ENCODE measurements around the gene KRT86.

The KRT86 gene

GRCh38 chr12:52291267-52291935, 17.0 kb downstream of the KRT86 start, which contains the start of gene KRT81:
Gene KRT81 (minus strand): TSS chr12:52291534. CDS start chr12:52291465, 69 bp downstream.
- ChIA-PET POLR2A (ENCODE audit: low non-redundant PET) (no interaction called here), CTCF (no interaction called here)
- no peak for DNase-seq (ENCODE audit: low spot score)
- H3K27ac ChIP-seq = no peak within 1 kb of the TSS
- TF ChIP-seq CTCF (conservative IDR thresholded peaks at IDR 0.05; ENCODE audit: low read depth) = no peak

- ChIA-PET POLR2A (ENCODE audit: low non-redundant PET) (no interaction called here), CTCF (no interaction called here)
- H3K27ac ChIP-seq = no peak overlapping the region
- no peak for TF ChIP-seq CTCF (conservative IDR thresholded peaks at IDR 0.05; ENCODE audit: low read depth)
- no peak for DNase-seq (ENCODE audit: low spot score)
Measured at GRCh38 chr12:52293926-52294325, 19.5 kb downstream of the KRT86 start.

GRCh38 chr12:52294803-52295202, 20.4 kb downstream of the KRT86 start:
- no peak overlapping the region for H3K27ac ChIP-seq
- ChIA-PET CTCF (interaction anchor here (0.9 kb wide), 1 partner anchor 33 kb away, joined by 3 read pairs; no protein-coding TSS in a partner anchor), POLR2A (ENCODE audit: low non-redundant PET) (no interaction called here)
- DNase-seq (ENCODE audit: low spot score) = no peak
- no peak for TF ChIP-seq CTCF (conservative IDR thresholded peaks at IDR 0.05; ENCODE audit: low read depth)

GRCh38 chr12:52295663-52296062, 21.2 kb downstream of the KRT86 start:
- POLR2A ChIA-PET (ENCODE audit: low non-redundant PET) = no interaction called here
- H3K27ac ChIP-seq = no peak overlapping the region
- CTCF ChIA-PET = interaction anchor here (0.6 to 1.0 kb wide), 3 partner anchors 16 to 794 kb away, joined by 3 read pairs; no protein-coding TSS in a partner anchor
- no peak for TF ChIP-seq CTCF (conservative IDR thresholded peaks at IDR 0.05; ENCODE audit: low read depth)
- no peak for DNase-seq (ENCODE audit: low spot score)

- CTCF ChIA-PET = interaction anchor here (0.7 kb wide), 1 partner anchor 10 kb away, joined by 3 read pairs; no protein-coding TSS in a partner anchor
- no peak overlapping the region for H3K27ac ChIP-seq
- DNase-seq (ENCODE audit: low spot score) = no peak
- no peak for TF ChIP-seq CTCF (conservative IDR thresholded peaks at IDR 0.05; ENCODE audit: low read depth)
- POLR2A ChIA-PET (ENCODE audit: low non-redundant PET) = no interaction called here
Measured at GRCh38 chr12:52296572-52297215, 22.2 kb downstream of the KRT86 start.

- POLR2A ChIA-PET (ENCODE audit: low non-redundant PET) = no interaction called here
- TF ChIP-seq CTCF (conservative IDR thresholded peaks at IDR 0.05; ENCODE audit: low read depth) = no peak
- CTCF ChIA-PET = interaction anchor here (1.2 kb wide), 1 partner anchor 20 kb away, joined by 4 read pairs; no protein-coding TSS in a partner anchor
Measured at GRCh38 chr12:52298677-52299190, 24.3 kb downstream of the KRT86 start.

More at GRCh38 chr12:52298677-52299190, 24.3 kb downstream of the KRT86 start:
- DNase-seq (ENCODE audit: low spot score) = no peak
- H3K27ac ChIP-seq = no peak overlapping the region
